ENCODE data around the gene SNAI3. TPM values are rescaled to one million over a fixed set of nuclear protein-coding genes. Genes with fewer than 3 reads are reported as not detected.

SNAI3 gene
- total RNA-seq, 1 donor from 2014 or later: 7.0 TPM

GRCh38 chr16:88700636-88701482, 14.6 kb upstream of the SNAI3 start:
- DNase-seq (peak; percentile 97), ATAC-seq (peak; percentile 82)
- H3K9me3 ChIP-seq: no peaks in the 10 kb centered on the region
- TF ChIP-seq, protein P1, sequence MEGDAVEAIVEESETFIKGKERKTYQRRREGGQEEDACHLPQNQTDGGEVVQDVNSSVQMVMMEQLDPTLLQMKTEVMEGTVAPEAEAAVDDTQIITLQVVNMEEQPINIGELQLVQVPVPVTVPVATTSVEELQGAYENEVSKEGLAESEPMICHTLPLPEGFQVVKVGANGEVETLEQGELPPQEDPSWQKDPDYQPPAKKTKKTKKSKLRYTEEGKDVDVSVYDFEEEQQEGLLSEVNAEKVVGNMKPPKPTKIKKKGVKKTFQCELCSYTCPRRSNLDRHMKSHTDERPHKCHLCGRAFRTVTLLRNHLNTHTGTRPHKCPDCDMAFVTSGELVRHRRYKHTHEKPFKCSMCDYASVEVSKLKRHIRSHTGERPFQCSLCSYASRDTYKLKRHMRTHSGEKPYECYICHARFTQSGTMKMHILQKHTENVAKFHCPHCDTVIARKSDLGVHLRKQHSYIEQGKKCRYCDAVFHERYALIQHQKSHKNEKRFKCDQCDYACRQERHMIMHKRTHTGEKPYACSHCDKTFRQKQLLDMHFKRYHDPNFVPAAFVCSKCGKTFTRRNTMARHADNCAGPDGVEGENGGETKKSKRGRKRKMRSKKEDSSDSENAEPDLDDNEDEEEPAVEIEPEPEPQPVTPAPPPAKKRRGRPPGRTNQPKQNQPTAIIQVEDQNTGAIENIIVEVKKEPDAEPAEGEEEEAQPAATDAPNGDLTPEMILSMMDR (IDR thresholded peaks at IDR 0.05): no peak
- intact Hi-C loops (cut with DNase I): no loop called here
- H3K4me3 ChIP-seq: peak overlapping the region; percentile 99
- peaks cover 36% of the 10 kb centered on the region for H3K36me3 ChIP-seq
- H3K27me3 ChIP-seq: no peaks in the 10 kb centered on the region
- peaks cover 53% of the 10 kb centered on the region for H3K4me1 ChIP-seq
- H3K27ac ChIP-seq: peak overlapping the region; percentile 84

DNA sequence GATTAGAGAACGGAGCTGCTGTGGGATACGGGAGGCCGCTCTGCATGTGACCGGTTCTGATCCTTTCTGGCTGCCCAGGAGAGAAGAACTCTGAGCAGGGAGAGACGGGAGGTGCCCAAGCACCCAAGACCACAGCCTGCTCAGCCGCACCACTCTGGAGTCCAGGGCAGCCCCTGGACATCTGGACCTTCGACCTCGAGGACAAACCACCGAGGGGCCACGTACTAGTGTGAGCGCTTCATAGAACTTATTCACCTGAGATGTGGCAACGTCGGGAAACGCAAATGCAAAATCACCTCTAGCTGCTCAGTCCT, 14.0 kb upstream of the SNAI3 start:
- DNase-seq (no peak), ATAC-seq (no peak)
- H3K27ac ChIP-seq: peak overlapping the region; percentile 84
- TF ChIP-seq, protein P1 (IDR thresholded peaks at IDR 0.05): no peak
- intact Hi-C loops (cut with DNase I): no loop called here
- H3K4me1 ChIP-seq: peaks cover 51% of the 10 kb centered on the region
- no peaks in the 10 kb centered on the region for H3K9me3 ChIP-seq
- peak overlapping the region; percentile 99 for H3K4me3 ChIP-seq
- no peaks in the 10 kb centered on the region for H3K27me3 ChIP-seq
- H3K36me3 ChIP-seq: peaks cover 36% of the 10 kb centered on the region

GRCh38 chr16:88699180-88699579, 12.9 kb upstream of the SNAI3 start:
- TF ChIP-seq, protein P1 (IDR thresholded peaks at IDR 0.05): no peak

DNA sequence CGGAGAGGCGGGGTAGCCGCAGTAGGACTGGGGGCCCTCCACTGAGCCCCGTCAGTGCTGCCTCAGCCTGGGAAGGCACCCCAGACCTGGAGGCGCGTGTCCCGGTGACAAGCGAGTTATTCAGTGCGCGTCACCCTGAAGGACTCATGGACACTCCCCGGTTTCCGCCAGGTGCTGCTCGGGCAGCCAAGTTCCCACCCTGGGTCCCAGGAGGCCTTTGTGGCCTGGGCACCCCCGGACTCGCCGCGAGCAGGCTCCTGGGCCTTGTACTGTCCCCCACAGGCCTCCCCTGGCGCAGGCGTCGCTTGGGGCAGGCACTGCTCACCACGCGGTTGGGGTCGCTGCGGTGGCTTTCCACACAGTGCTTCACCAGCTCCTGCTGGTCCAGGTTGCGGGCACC, 12.3 kb upstream of the SNAI3 start:
- H3K9me3 ChIP-seq: no peaks in the 10 kb centered on the region
- no peak overlapping the region for H3K4me3 ChIP-seq
- DNase-seq (no peak), ATAC-seq (no peak)
- no peaks in the 10 kb centered on the region for H3K27me3 ChIP-seq
- intact Hi-C loops (cut with DNase I): no loop called here
- TF ChIP-seq, protein P1 (IDR thresholded peaks at IDR 0.05): no peak
- peaks cover 36% of the 10 kb centered on the region for H3K36me3 ChIP-seq
- no peak overlapping the region for H3K27ac ChIP-seq
- H3K4me1 ChIP-seq: peaks cover 35% of the 10 kb centered on the region

More at GRCh38 chr16:88699180-88699579, 12.9 kb upstream of the SNAI3 start:
- ATAC-seq (no peak), DNase-seq (no peak)
- peaks cover 41% of the 10 kb centered on the region for H3K4me1 ChIP-seq
- H3K27me3 ChIP-seq: no peaks in the 10 kb centered on the region
- H3K36me3 ChIP-seq: peaks cover 36% of the 10 kb centered on the region
- H3K27ac ChIP-seq: no peak overlapping the region
- intact Hi-C loops (cut with DNase I): no loop called here
- H3K4me3 ChIP-seq: no peak overlapping the region
- no peaks in the 10 kb centered on the region for H3K9me3 ChIP-seq

DNA sequence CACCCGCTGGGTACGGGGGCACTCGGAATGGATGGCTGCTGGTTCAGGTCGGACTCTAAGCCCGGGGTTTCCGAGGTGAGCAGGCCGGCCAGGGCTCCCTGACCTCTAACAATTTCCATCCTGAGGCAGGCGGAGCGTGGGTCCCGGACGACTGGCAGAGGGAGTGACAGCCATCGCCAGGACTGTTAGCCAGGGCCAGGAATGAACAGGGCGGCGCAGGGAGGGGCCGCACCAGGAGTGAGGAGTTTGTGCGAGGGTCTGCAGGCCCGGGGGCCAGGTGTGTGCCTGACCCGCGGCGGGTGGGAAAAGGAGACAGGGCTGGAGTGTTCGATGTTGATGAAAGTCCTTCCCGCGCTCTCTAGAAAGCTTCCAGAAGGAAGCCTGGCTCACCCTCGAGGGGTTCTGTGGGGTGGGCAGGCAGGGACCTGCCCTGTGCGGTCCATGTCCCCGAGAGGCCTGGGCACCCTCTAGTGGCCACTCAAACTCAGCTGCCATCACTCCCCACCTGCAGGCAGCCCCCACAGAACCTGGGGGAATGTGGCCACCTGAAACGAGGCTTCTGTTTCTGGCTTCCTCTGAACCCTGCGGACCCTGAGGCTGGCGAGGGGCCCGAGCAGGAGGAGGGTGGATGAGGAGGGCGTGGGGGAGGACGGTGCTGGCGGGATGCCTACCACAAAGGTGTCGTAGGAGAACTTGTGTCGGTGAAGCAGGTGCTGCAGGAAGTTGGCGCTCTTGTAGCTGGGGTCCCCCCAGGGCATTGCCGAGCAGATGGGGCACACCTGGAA, 11.7 kb upstream of the SNAI3 start:
- no peaks in the 10 kb centered on the region for H3K9me3 ChIP-seq
- H3K27ac ChIP-seq: no peak overlapping the region
- H3K36me3 ChIP-seq: peaks cover 36% of the 10 kb centered on the region
- TF ChIP-seq, protein P1 (IDR thresholded peaks at IDR 0.05): no peak
- no peak for DNase-seq
- H3K4me3 ChIP-seq: no peak overlapping the region
- no peaks in the 10 kb centered on the region for H3K27me3 ChIP-seq
- ATAC-seq: no peak
- H3K4me1 ChIP-seq: peaks cover 33% of the 10 kb centered on the region
- intact Hi-C loops (cut with DNase I): no loop called here

Data from upper lobe of right lung (tissue), 1 donor.